GM12878 (cell line): ENCODE measurements around the gene ACKR2. TPM values are rescaled to one million over a fixed set of nuclear protein-coding genes. Genes with fewer than 3 reads are reported as not detected.

Experiments used
- ATAC-seq: fragments of 200-7000 bp; cut with Tn5 transposase; 3 replicates; pipeline ENCODE4 v1.9.1; 2020; ENCODE audit warnings: mild to moderate bottlenecking, moderate library complexity
- BruUV-seq: library from RNA; stranded (reverse); fragments of 400-500 nt; replicated peaks from 2 replicates; lab custom pipeline; 2021; lab: Mats Ljungman, UMichigan
- CTCF ChIA-PET: fragments of 300-600 bp; sonication (Branson Sonifier 250); formaldehyde crosslinking; extraction: SDS; loops from one replicate; lab custom pipeline; 2021; ENCODE audit warnings: inconsistent platforms; lab: Yijun Ruan, JAX
- POLR2A ChIA-PET: fragments of 350-600 bp; formaldehyde crosslinking; extraction: SDS; loops from one replicate; lab custom pipeline; 2021; ENCODE audit warnings: inconsistent platforms; lab: Charles Lee
- RAD21 ChIA-PET: fragments of 300-600 bp; sonication (Branson Sonifier 250); formaldehyde crosslinking; loops from one replicate; lab custom pipeline; 2023; ENCODE audit warnings: antibody characterized with exemption; ENCODE audit not compliant: unreplicated experiment; lab: Charles Lee
- SMC1A ChIA-PET: fragments of 300-600 bp; sonication (Branson Sonifier 250); formaldehyde crosslinking; loops from one replicate; lab custom pipeline; 2023; ENCODE audit not compliant: unreplicated experiment, uncharacterized antibody; lab: Charles Lee
- DNase-seq: peaks from one replicate; pipeline ENCODE4 v3.0.0-alpha.2; 2011; ENCODE audit warnings: low read depth, low spot score
- FAIRE-seq: peaks from 3 replicates; lab custom pipeline; 2011; peaks lifted over from hg19 to GRCh38; lab: Jason Lieb, UNC
- H2AFZ ChIP-seq: 2 replicates; pipeline ENCODE4 v1.6.0; 2011; ENCODE audit warnings: low read depth, low read length, control low read depth; ENCODE audit not compliant: control insufficient read depth
- H3K27ac ChIP-seq: 2 replicates; pipeline ENCODE4 v1.5.1; 2011; ENCODE audit warnings: control low read depth; ENCODE audit not compliant: control insufficient read depth, insufficient read depth
- H3K27me3 ChIP-seq, 2 experiments: replicated peaks in 1 of 2; 2 replicates each; pipeline versions ENCODE4 v1.6.0 to v1.6.1; 2011; ENCODE audit warnings: low read length in 1 of 2; ENCODE audit not compliant: control insufficient read depth in 2 of 2, insufficient read depth in 2 of 2
- H3K36me3 ChIP-seq, 2 experiments: 2 replicates each; pipeline ENCODE4 v1.5.1; 2011; ENCODE audit warnings: low read length in 1 of 2; ENCODE audit not compliant: control insufficient read depth in 2 of 2, insufficient read depth in 2 of 2
- H3K4me1 ChIP-seq: 2 replicates; pipeline ENCODE4 v1.6.1; 2011; ENCODE audit warnings: mild to moderate bottlenecking, low read length, moderate library complexity, mixed read lengths; ENCODE audit not compliant: control insufficient read depth, insufficient read depth
- H3K4me2 ChIP-seq: 2 replicates; pipeline ENCODE4 v1.6.0; 2011; ENCODE audit warnings: control low read depth; ENCODE audit not compliant: control insufficient read depth, insufficient read depth
- H3K4me3 ChIP-seq: fragments of 200-600 bp; sonication (generic); 2 replicates; pipeline ENCODE4 v1.5.1; 2016
- H3K79me2 ChIP-seq: 2 replicates; pipeline ENCODE4 v1.6.0; 2011; ENCODE audit warnings: low read length; ENCODE audit not compliant: control insufficient read depth, insufficient read depth
- H3K9ac ChIP-seq: 2 replicates; pipeline ENCODE4 v1.8.0; 2011; ENCODE audit warnings: low read length, control low read depth, mixed read lengths; ENCODE audit not compliant: control insufficient read depth, insufficient read depth
- H3K9me3 ChIP-seq: replicated peaks from 3 replicates; pipeline ENCODE4 v1.5.1; 2011; ENCODE audit warnings: mild to moderate bottlenecking, low read length; ENCODE audit not compliant: control insufficient read depth, insufficient read depth
- H4K20me1 ChIP-seq: 2 replicates; pipeline ENCODE4 v1.6.0; 2011; ENCODE audit not compliant: control insufficient read depth, insufficient read depth
- SMC3 ChIP-seq: IDR thresholded peaks from 2 replicates; pipeline ENCODE4 v1.6.1; 2011; ENCODE audit warnings: low read length, improper control_type of control experiment, borderline replicate concordance
- WGBS: methylation state at CpG from one replicate; pipeline ENCODE4 v1.1.6; 2016; ENCODE audit warnings: low lambda C conversion rate; ENCODE audit not compliant: insufficient replicate concordance, insufficient coverage; ENCODE audit errors: missing lambda C conversion rate; 5-methylcytosine and 5-hydroxymethylcytosine counted together
- in situ Hi-C: fragments of 300-500 bp; cut with MboI; formaldehyde crosslinking; loops from 9 replicates; pipeline ENCODE4 v1.14.3; 2018; ENCODE audit warnings: mixed read lengths
- intact Hi-C: fragments of 100-400 bp; cut with micrococcal nuclease; formaldehyde crosslinking; loops from one replicate; pipeline ENCODE4 v1.14.2; 2022; ENCODE audit not compliant: unreplicated experiment
- polyA plus RNA-seq, 11 experiments: library from polyadenylated mRNA; depleted of rRNA in 4 of 11; unstranded in 6 of 11; stranded (reverse) in 5 of 11; fragments of >200 nt; fragmentation: Nextera tagmentation in 4 of 11; fragmentation: Illumina TruSeq in 1 of 11; extraction: Ambion mirVana in 4 of 11; extraction: Trizol in 1 of 11; gene quantifications; 1 replicate in 1 of 11; 2 replicates in 10 of 11; pipeline versions ENCODE4 v1.2.1 to v1.2.3, GENCODE V29; 2011 to 2016; ENCODE audit warnings: inconsistent platforms in 2 of 11, missing spikeins in 2 of 11, low read depth in 1 of 11
- total RNA-seq, 4 experiments: library from RNA; depleted of rRNA in 3 of 4; stranded (reverse); fragments of >200 nt in 3 of 4; fragmentation: Illumina TruSeq in 1 of 4; extraction: Trizol in 1 of 4; gene quantifications; 2 replicates each; pipeline versions ENCODE4 v1.2.1 to v1.2.3, GENCODE V29; 2013 to 2021
- TF ChIP-seq, protein P1 (sequence below): fragments of 150-350 bp; IDR thresholded peaks from 2 replicates; pipeline ENCODE4 v1.6.1; 2014; ENCODE audit warnings: mild to moderate bottlenecking, low read depth, low read length
- TF ChIP-seq, protein P2 (sequence below): IDR thresholded peaks from 2 replicates; pipeline ENCODE4 v1.6.1; 2011; ENCODE audit warnings: mild to moderate bottlenecking, low read depth, low read length, moderate library complexity; ENCODE audit not compliant: insufficient replicate concordance
- TF ChIP-seq, protein P3 (sequence below): fragments of 450-650 bp; IDR thresholded peaks from 2 replicates; pipeline ENCODE4 v1.6.1; 2017; ENCODE audit warnings: borderline replicate concordance

Gene ACKR2
- total and polyA plus RNA-seq, 10 of the 15 experiments (the other 5 are each of a cell fraction or from before 2014, with no cell fraction given), result 0.05 to 0.91 (median 0.23) TPM; not detected in 2

DNA sequence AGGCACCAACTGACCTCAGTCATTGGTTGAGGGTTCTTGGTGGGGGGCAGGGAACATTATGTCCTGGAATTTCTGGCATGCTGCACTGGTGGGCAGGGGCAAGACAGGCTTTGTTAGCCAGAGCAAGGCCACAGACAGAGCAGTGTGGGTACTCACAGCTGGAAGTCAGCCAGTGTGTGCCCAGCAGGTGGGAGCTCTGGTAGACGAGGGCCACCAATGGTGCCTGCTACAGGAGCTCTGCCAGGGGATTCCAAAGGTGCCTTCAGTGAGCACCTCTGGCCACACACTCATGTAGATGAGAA is 35.1 kb downstream of the ACKR2 start:
- H3K36me3 ChIP-seq, result no peaks in the 10 kb centered on the region
- H2AFZ ChIP-seq, result no peak overlapping the region
- H3K9me3 ChIP-seq, result no peaks in the 10 kb centered on the region
- ChIA-PET POLR2A (no interaction called here), CTCF (no interaction called here), RAD21 (no interaction called here), SMC1A (interaction anchor here (1.0 kb wide), 1 partner anchor 13 kb away, joined by 3 read pairs; no protein-coding TSS in a partner anchor)
- DNase-seq, result no peak
- no peaks in the 10 kb centered on the region for H3K27me3 ChIP-seq
- no peaks in the 10 kb centered on the region for H3K79me2 ChIP-seq
- intact Hi-C loops, result no loop called here
- in situ Hi-C loops, result no loop called here
- WGBS, result 95% methylated on average over 1 of the region's 1 CpG
- no peak for FAIRE-seq
- H4K20me1 ChIP-seq, result no peaks in the 10 kb centered on the region
- no peak overlapping the region for H3K4me2 ChIP-seq
- H3K4me3 ChIP-seq, result no peak overlapping the region
- TF ChIP-seq, protein P1, sequence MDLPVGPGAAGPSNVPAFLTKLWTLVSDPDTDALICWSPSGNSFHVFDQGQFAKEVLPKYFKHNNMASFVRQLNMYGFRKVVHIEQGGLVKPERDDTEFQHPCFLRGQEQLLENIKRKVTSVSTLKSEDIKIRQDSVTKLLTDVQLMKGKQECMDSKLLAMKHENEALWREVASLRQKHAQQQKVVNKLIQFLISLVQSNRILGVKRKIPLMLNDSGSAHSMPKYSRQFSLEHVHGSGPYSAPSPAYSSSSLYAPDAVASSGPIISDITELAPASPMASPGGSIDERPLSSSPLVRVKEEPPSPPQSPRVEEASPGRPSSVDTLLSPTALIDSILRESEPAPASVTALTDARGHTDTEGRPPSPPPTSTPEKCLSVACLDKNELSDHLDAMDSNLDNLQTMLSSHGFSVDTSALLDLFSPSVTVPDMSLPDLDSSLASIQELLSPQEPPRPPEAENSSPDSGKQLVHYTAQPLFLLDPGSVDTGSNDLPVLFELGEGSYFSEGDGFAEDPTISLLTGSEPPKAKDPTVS, result no peak
- TF ChIP-seq, protein P2, sequence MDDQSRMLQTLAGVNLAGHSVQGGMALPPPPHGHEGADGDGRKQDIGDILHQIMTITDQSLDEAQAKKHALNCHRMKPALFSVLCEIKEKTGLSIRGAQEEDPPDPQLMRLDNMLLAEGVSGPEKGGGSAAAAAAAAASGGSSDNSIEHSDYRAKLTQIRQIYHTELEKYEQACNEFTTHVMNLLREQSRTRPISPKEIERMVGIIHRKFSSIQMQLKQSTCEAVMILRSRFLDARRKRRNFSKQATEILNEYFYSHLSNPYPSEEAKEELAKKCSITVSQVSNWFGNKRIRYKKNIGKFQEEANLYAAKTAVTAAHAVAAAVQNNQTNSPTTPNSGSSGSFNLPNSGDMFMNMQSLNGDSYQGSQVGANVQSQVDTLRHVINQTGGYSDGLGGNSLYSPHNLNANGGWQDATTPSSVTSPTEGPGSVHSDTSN, result no peak
- TF ChIP-seq SMC3, result no peak
- TF ChIP-seq, protein P3, sequence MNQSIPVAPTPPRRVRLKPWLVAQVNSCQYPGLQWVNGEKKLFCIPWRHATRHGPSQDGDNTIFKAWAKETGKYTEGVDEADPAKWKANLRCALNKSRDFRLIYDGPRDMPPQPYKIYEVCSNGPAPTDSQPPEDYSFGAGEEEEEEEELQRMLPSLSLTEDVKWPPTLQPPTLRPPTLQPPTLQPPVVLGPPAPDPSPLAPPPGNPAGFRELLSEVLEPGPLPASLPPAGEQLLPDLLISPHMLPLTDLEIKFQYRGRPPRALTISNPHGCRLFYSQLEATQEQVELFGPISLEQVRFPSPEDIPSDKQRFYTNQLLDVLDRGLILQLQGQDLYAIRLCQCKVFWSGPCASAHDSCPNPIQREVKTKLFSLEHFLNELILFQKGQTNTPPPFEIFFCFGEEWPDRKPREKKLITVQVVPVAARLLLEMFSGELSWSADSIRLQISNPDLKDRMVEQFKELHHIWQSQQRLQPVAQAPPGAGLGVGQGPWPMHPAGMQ, result no peak
- ATAC-seq, result no peak
- H3K27ac ChIP-seq, result no peak overlapping the region
- H3K9ac ChIP-seq, result no peak overlapping the region
- peaks cover 5% of the 10 kb centered on the region for H3K4me1 ChIP-seq
- no TSS peak for BruUV-seq
